Frontal cortex (tissue), 4 donors: Measurements from ENCODE around the gene UBE4B. TPM values are rescaled to one million over a fixed set of nuclear protein-coding genes. Genes with fewer than 3 reads are reported as not detected.
"Not testable (repeated sequence)": the region's sequence is repeated elsewhere in the genome, so short reads cannot be mapped to it uniquely, and the experiment has no call there.

Experiments used
- DNase-seq, 2 donors: peaks; one replicate each; pipeline ENCODE4 v3.0.0; 2012; ENCODE audit warnings: low spot score in 2 of 2
- FAIRE-seq: peaks from 2 replicates; lab custom pipeline; 2012; peaks lifted over from hg19 to GRCh38; lab: Jason Lieb, UNC
- total RNA-seq: library from RNA; depleted of rRNA; stranded (reverse); fragments of >200 nt; gene quantifications from one replicate; pipeline ENCODE4 v1.2.3, GENCODE V29; 2014
- donor health status: control.
- donor health status: control.
- donor health status: control.

UBE4B gene
- total RNA-seq, 1 donor from 2014 or later, result 27.3 TPM

DNA sequence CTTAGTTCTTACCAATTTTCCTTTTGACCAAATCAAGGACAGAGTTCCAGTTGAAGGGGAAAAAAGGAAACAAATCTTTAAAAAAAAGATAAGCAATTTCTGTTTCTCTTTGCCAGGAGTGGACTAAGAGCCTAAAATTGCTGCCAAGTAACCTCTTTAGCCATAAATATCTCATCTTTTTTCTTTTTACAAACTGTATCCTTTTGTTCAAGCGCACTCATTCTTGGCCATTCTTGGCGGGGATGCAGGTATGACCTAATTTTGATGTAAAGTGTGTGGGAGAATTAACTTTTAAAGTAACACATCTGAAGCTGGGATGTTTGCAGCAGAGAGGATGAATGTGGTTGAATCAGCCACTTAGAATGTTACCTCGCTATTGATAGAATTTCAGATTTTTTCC, 164.2 kb downstream of the UBE4B start:
- FAIRE-seq (no peak), DNase-seq (no peak)

DNA sequence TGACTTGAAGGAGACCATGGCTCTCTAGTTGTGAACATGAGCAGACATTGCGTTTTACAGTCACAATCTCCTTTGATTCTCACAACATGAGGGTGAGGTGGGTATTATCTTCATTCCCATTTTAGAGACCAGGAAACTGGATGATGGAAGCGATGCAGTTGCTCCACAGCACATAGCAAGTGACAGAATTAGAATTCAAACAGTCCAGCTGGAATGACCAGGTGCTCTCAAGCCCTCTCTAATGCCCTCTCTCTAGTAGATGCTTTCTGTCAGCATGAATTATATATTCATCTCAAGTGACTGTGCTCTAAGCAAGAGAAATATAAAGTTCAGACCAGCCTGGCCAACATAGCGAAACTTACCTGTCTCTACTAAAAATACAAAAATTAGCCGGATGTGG, 167.9 kb downstream of the UBE4B start:
- DNase-seq (no peak), FAIRE-seq (no peak)

DNA sequence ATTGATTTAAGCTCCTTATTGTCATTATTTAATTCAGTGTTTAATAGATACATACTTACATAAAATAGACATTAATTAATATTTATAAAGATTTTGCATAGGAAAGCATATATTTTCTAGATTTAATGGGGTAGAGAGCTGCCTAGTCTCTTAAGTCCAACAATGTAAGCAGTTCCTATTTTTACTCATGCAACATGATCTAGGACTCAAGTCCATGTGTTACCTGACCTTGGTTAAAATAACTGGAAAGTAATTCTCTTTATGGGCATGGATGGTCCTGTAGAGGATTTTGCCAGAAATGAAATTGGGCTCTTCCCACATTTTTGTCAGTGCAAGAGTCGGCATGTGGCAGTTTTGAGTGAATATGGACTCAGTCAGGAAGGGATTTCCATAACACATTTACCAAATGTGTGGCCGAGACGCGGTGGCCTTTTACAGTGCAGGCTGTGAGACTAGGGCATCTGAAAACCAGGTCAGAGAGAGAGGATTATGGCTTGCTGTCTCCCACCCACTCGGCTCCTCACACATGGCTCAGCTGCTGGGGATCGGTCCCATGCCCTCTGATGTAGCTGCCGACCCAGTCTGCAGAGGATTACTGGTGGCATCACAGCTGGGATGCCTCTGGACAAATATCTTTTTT, 171.4 kb downstream of the UBE4B start:
- no peak for DNase-seq
- no peak for FAIRE-seq

DNA sequence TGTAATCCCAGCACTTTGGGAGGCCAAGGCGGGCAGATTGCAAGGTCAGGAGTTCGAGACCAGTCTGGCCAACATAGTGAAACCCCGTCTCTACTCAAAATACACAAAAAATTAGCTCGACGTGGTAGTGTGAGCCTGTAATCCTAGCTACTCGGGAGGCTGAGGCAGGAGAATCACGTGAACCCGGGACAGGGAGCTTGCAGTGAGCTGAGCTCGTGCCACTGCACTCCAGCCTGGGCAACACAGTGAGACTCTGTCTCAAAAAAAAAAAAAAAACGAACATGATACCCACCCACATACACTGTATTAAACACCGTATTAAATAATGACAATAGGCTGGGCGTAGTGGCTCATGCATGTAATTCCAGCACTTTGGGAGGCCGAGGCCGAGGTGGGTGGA, 172.4 kb downstream of the UBE4B start:
- not testable (repeated sequence) for FAIRE-seq, DNase-seq

DNA sequence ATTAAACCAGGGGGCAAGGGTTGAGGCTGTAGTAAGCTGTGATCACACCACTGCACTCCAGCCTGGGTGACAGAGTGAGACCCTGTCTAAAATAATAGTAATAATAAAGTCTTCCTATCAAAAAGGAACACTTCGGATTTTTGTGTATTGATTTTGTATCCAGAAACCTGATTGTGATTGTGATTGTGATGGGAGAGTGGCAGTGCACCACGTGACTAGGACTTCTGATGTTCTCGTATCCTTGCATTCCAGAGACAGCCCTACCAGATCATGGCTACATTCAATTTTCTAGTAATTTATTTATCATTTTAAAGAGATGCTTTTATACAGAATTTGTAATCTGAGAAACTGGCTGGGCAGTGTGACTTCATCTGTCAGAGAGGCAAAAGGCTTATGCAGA, 175.1 kb downstream of the UBE4B start:
- DNase-seq, result no peak
- no peak for FAIRE-seq

DNA sequence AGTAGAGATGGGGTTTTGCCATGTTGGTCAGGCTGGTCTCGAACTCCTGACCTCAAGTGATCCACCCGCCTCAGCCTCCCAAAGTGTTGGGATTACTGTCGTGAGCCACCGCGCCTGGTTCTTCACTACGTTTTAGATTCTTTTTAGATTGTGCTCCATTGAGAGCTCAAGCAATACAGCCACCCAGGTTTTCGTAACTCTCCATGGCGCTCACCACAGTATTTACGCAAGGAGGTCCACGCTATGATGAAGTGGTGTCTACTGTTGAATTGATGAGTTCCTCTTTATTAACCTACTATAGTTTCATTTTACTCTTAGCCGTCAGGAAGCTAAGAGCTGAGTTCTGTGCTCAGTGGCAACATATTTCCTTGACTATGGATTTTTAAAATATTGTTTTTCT, 175.8 kb downstream of the UBE4B start:
- DNase-seq (no peak), FAIRE-seq (no peak)

DNA sequence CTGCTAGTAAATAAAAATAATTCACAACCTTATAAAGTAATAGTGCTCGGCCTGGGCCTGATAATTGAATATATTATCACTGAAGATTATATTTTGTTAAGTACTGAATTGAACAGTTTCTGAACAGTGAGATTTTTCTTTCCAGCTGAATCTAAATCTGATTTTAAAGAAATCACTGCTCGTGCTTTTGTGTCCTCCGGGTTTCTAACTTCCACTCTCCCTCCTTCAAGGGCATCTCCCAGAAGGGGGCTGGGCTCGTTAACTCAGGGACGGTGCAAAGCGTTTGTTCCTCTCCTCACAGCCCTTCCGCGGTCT, 176.8 kb downstream of the UBE4B start:
- no peak for FAIRE-seq
- no peak for DNase-seq

DNA sequence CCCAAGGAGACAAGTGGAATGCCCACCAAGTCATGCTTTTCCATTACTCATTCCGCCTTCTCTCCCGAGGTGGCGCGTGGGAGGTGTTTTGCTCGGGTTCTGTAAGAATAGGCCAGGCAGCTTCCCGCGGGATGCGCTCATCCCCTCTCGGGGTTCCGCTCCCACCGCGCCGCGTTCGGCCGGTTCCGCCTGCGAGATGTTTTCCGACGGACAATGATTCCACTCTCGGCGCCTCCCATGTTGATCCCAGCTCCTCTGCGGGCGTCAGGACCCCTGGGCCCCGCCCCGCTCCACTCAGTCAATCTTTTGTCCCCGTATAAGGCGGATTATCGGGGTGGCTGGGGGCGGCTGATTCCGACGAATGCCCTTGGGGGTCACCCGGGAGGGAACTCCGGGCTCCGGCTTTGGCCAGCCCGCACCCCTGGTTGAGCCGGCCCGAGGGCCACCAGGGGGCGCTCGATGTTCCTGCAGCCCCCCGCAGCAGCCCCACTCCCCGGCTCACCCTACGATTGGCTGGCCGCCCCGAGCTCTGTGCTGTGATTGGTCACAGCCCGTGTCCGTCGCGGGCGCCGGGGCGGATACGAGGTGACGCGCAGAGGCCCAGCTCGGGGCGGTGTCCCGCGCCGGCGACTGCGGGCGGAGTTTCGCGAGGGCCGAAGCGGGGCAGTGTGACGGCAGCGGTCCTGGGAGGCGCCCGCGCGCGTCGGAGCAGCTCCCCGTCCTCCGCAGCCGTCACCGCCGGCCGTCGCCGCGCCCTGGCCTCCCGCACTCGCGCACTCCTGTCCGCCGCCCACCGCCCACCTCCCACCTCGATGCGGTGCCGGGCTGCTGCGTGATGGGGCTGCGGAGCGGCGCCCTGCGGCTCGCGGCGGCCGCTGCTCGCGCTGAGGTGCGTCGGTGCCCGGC, 177.4 kb downstream of the UBE4B start, which contains the start of gene KIF1B:
TSS of gene KIF1B (plus strand) at position 666 of the 906 bp plus-strand sequence. CDS start 21,759 bp downstream, outside the sequence.
- FAIRE-seq (no peak), DNase-seq (peak; percentile 98)

DNA sequence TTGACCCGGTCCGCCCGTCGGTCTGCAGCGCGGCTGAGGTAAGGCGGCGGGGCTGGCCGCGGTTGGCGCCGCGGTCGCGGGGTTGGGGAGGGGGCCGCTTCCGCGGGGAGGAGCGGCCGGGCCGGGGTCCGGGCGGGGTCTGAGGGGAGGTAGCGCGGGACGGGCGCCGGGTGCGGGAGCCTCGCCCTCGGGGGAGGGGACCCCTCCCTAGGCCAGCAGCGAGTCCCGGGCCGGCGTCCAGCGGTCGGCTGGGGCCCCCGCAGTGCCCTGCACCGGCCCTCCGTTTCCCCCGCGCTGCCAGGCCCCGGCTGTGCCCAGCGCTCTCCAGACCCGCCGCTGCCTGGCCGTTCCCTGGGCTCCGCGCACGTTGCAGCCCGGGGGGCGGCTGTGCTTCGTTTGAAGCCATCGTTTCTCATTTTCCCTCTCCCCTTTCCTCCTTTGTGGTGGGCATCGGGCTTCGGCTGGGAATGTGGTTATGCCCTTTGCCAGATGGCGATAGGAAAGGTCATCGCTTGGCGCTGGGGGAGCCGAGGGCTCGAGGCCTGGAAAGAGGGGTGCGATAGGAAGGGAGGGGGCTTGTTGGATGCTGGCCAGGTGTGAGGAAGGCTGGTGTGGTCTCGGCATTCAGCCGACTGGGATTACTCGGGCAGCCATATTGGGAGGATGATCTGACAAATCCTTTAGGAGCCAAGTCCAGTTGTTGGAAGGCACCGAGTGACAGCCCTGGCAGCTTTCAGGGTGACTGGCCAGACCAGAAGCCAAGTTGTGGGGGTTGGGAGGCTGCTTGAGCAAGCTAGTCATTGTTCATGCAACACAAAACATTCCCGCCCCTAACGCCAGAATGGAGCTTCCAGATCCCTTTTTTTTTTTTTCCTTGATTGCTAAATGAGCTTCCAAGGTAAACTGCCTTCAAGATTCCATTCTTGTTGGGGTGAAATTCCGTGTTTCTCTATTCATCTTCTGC, 178.4 kb downstream of the UBE4B start:
- FAIRE-seq (no peak), DNase-seq (peak; percentile 59 to 74)

DNA sequence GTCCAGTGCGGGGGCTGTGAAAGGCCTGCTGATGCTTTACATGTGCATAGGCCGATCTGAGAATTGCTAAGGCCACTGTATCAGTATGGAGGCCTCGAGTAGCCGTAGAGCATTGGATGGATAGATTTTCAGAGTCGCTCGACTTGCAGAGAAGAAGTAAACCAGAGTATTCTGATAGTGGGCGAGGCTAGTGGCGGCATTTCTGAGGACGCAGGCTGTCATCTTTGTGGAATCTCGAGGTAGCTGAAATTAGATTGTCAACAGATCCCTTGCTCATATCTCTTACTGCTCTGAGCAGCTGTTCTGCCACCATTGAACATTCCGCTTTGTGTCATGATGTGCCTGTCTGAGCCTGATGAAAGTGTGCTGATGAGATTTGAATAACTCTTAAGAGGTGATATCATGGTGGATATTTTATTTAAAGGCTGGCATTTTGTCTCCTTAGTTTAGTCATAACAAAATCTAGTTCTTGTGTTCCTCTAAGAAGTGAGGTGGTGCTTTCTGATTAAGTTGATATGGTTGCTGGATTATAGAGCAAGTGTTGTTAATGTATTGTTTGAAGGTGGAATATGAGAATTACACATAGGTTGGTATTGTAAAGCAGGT, 179.2 kb downstream of the UBE4B start:
- no peak for DNase-seq

DNA sequence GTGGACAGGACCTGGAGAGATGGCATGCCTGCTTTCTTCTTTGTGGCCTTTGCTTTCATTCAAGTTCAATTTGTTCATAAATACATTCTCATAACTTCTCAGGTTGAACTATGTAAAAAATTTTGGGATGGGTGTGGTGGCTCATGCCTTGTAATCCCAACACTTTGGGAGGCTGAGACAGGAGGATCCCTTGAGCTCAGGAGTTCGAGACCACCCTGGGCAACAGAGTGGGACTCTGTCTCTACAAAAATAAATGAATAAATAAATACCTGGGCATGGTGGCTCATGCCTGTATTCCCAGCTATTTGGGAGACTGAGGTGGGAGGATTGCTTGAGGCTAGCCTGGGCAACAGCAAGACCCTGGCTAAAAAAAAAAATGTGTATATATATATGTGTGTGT, 179.7 kb downstream of the UBE4B start:
- FAIRE-seq, result no peak

More for the DNA sequence above, 179.2 kb downstream of the UBE4B start:
- FAIRE-seq, result no peak

DNA sequence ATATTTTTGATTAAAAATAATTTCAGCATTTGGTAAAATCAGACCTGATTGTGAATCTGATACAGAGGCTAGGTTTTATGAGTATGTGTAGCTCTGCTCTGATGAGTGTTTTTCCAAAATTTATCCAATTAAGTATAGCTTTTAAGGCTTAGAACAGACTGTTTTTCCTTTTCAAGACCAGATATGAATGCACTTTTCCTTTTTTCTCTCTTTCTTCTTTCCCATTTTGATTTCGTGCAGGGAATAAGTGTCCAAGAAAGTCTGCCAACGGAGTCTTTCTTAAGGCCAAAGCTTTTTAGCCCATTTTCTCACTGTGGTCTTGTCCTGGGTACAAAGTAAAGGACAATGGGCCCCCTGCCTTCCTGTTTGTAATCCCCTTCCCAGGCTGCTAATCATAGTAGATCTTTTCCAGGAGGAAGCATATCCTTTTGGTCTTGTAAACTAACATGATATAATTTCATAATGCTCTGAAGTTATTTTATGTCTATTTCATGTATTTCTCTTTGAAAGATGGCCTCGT, 180.5 kb downstream of the UBE4B start:
- no peak for FAIRE-seq
- no peak for DNase-seq

More for the DNA sequence above, 179.7 kb downstream of the UBE4B start:
- no peak for DNase-seq

DNA sequence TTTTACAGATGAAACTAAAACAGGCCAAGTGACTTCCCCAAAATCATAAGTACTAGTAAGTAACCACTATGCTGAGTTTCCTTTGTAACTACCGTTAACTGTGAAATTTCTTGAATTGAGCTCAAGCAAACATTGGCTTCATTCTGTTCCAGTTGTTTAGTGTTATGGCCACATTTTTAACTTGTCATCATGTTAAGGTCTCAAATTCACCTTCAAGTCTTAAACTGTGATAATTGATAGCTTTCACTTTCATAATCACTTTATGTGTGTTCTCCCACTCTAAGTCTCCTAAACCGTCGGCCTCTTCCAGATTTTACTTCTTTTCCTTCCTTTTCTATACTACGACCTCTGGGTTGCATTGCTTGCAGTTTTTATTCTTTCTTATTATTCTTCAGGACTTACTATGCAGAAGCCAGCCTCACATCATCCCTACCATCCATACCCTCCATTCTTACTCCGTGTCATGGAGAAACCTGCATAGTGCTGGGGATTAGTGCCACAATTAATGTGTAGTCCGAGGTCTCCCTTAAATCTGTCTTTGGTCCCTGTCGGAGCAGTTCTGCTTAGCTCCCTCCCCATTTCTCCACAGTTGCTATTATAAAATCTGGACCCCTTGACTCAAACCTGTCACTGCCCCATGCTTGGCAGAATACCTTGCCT, 183.5 kb downstream of the UBE4B start:
- no peak for DNase-seq
- no peak for FAIRE-seq

DNA sequence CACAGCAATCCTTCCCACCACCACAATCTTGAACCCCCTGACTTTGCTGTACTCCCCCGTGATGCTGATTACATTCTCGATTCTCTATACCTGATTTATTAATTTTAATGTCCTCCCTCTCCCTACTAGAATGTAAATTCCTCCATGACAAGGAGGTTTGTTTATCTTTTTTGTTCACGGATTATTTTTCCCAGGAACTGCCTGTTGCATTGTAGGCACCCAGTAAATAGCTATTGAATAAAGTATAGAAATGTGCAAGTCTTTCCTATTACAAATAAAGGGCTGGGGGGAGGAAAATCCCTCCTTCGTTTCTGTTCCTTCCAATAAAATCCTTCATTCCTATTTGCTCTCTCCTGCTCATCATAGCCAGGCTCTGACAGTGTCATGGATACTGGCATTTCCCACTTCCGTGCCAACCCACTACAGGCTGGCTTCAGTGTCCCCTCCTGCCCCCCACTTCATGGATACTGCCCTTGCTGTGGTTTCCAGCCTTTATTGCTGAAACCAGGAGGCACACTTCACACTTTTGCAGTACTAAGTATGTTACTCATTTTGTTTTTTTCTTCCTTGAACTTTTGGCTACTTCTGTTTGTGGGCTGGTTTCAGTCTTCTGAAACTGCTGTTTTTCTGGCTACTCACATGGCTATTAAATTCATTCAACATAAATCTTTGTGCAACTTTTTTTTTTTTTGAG, 185.1 kb downstream of the UBE4B start:
- no peak for DNase-seq

DNA sequence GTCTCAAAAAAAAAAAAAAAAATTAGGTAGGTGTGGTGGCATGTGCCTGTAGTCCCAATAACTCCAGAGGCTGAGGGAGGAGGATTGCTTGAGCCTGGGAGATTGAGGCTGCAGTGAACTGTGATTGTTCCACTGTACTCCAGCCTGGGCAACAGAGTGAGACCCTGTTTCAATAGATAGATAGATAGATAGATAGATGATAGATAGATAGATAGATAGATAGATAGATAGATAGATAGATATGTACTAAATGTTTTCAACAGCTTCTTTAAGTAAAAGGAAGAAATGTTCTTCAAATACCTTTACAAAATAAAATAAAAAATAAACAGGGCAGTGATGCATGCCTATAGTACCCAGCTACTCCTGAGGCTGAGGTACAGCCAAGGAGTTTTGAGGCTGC, 187.4 kb downstream of the UBE4B start:
- no peak for FAIRE-seq

More for the DNA sequence above, 185.1 kb downstream of the UBE4B start:
- FAIRE-seq, result no peak

DNA sequence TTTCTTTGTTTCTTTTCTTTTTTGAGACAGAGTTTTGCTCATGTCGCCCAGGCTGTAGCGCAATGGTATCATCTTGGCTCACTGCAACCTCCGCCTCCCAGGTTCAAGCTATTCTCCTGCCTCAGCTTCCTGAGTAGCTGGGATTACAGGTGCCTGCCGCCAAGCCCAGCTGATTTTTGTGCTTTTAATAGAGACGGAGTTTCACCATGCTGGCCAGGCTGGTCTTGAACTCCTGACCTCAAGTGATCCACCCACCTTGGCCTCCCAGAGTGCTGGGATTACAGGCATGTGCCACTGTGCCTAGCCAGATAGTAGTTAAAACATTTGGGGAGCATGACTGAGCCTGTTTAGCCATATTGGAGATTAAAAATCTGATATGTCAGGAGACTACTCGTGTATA, 187.9 kb downstream of the UBE4B start:
- not testable (repeated sequence) for FAIRE-seq, DNase-seq

More for the DNA sequence above, 187.4 kb downstream of the UBE4B start:
- DNase-seq, result no peak

DNA sequence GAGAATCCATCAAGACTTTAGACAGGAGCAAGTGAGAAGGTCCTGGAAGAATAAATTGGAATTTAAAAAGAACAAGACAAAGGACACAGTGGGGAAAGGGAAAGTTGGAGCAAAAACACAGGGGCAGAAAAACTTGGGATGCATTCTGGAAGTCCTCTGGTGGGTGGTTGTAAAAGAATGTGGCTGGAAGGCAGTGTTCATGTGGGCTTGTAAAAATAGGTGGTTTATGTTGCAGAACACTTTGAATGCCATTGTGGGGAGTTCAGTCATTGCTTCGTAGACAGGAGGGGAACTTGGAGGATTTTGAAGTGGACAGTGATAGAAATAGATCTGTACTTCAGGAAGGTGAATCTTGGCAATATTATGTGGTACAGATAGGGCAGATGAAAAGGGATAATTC, 192.8 kb downstream of the UBE4B start:
- no peak for DNase-seq
- FAIRE-seq, result no peak

DNA sequence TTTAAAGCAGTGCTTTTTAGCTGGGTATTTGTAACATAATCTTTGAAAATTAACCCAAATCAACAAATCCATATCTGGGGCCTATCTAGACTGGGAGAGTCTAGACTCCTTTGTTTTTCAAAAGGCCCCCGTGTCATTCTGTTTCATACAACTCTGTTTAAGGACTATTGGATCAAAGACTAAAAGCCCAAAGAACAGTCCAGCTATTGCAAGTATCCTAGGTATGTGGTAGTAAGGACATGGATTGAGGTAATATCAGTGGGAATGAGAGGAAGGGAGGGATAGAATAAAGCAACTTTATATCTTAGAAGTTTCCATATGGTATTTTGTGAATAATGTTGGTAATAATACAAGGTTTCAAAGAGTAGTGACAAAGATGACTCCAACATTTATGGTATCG, 195.8 kb downstream of the UBE4B start:
- FAIRE-seq (no peak), DNase-seq (no peak)
